Mononuclear cell (primary cell): ENCODE results near the gene KISS1R. TPM values are rescaled to one million over a fixed set of nuclear protein-coding genes. Genes with fewer than 3 reads are reported as not detected.
"Not testable (repeated sequence)": the region's sequence is repeated elsewhere in the genome, so short reads cannot be mapped to it uniquely, and the experiment has no call there.

ENCODE experiments used
- H3K27me3 ChIP-seq: 2 replicates; pipeline ENCODE4 v1.6.0; 2011; ENCODE audit warnings: low read length, control low read depth; ENCODE audit not compliant: insufficient read depth
- H3K4me1 ChIP-seq: 2 replicates; pipeline ENCODE4 v1.5.1; 2011; ENCODE audit warnings: mild to moderate bottlenecking, low read length, control low read depth; ENCODE audit not compliant: insufficient read depth
- H3K4me3 ChIP-seq: 2 replicates; pipeline ENCODE4 v1.5.1; 2011; ENCODE audit warnings: mild to moderate bottlenecking, low read length, moderate library complexity
- H3K9me3 ChIP-seq: 2 replicates; pipeline ENCODE4 v1.5.1; 2011; ENCODE audit warnings: low read depth, mild to moderate bottlenecking, control low read depth, low read length
- total RNA-seq: library from RNA; depleted of rRNA; stranded (reverse); fragments of >200 nt; gene quantifications from one replicate; pipeline ENCODE4 v1.2.3, GENCODE V29; 2012

The KISS1R gene
- total RNA-seq, 1 donor = 0.10 TPM

GRCh38 chr19:955803-956765 lies 39.0 kb downstream of the KISS1R start:
- peaks cover 18% of the 10 kb centered on the region for H3K4me1 ChIP-seq
- no peak overlapping the region for H3K4me3 ChIP-seq
- H3K27me3 ChIP-seq = no peaks in the 10 kb centered on the region
- H3K9me3 ChIP-seq = no peaks in the 10 kb centered on the region

DNA sequence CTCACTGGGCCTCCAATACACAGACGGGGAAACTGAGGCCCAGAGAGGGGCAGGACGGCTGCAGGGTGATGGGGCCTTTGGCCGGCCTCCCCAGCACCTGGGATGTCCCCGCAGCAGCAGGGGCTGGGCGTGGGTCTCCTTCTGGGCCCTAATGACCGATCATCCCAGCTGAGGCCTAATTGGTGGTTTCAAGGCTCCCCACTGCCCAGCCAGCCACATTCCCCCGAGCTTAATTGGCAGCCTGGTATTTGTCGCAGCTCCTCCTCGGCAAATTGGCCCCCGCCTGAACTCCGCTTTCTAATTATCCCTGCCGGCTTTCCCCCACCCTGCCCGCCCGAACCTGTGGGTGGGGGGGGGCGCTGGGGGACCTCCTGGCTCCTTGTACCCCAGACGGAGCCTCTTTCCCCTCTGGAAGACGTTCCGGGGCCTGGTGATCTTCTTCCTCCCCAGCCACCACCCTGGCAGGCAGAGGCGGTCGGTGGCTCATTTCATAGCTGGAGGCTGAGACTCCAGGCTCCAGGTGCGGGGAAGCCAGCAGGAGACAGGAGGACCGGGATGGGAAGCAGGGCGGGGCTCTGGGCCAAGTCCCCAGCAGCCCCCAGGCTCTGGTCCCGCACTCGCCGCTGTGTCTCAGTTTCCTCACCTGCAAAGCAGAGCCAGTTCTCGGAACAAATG lies 39.8 kb downstream of the KISS1R start:
- peaks cover 18% of the 10 kb centered on the region for H3K4me1 ChIP-seq
- H3K4me3 ChIP-seq = no peak overlapping the region
- no peaks in the 10 kb centered on the region for H3K9me3 ChIP-seq
- no peaks in the 10 kb centered on the region for H3K27me3 ChIP-seq

DNA sequence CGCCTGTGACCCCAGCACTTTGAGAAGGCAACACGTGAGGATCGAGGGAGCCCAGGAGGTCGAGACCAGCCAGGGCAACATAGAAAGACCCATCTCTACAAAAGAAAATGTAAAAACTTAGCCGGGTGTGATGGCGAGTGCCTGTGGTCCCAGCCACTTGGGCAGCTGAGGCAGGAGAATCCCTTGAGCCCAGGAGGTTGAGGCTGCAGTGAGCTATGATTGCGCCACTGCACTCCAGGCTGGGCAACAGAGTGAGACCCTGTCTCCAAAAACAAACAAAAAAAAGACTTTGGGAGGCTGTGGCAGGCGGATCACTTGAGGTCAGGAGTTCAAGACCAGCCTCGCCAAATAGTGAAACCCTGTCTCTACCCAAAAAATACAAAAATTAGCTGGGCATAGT lies 40.4 kb downstream of the KISS1R start:
- H3K9me3 ChIP-seq, H3K4me3 ChIP-seq, H3K27me3 ChIP-seq: not testable (repeated sequence)
- peaks cover 13% of the 10 kb centered on the region for H3K4me1 ChIP-seq

DNA sequence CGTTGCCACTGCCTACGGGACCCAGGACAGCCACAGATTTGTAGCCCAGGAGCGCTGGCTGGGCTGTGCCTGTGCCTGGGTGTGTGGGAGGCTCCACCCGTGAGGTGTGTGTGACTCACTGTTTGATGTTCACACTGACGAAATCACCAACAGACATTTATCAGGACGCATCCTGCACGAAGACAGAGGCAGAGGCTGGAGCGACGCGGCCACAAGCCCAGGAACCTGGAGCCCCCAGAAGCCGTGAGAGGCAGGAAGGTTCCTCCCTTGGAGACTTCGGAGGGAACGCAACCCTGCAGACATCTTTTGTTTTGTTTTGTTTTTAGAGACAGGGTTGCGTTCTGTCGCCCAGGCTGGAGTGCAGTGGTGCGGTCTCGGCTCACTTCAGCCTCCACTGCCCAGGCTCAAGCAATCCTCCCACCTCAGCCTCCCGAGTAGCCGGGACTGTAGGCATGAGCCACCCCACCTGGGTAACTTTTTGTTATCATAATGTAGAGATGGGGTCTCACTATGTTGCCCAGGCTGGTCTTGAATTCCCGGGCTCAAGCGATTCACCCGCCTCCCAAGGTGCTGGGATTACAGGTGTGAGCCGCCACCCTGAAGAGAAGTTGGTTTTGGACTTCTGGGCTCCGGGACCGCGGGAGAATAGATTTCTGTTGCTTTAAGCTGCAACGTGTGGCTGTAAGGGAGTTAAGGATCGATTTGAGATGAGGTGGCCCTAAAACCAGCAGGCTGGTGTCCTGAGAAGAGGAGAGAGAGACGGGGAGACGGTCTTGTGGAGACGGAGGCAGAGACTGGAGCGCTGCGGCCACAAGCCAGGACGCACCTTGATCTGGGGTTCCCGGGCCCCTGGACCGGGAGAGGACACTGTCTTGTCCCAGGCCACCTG lies 42.1 kb downstream of the KISS1R start:
- Histone ChIP-seq H3K27me3 (no peaks in the 10 kb centered on the region), H3K4me3 (no peak overlapping the region), H3K9me3 (no peaks in the 10 kb centered on the region), H3K4me1 (no peaks in the 10 kb centered on the region)

DNA sequence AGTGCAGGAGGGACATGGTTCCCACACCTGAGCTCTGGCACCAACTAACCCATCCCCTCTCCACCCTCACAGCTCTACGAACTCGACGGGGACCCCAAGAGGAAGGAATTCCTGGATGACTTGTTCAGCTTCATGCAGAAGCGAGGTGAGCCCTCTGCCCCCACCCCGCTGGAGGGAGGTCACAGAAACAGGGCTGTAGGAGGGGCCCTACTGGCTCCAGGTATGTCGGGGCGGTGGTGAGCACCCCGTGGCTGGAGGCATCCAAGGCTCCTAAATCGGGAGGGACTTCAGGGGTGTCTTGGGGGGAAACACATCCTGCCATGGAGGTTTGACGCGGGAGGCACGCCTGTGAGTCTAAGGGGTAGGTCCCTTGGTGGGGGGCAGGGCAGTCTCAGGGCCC lies 42.9 kb downstream of the KISS1R start:
- no peak overlapping the region for H3K4me3 ChIP-seq
- no peaks in the 10 kb centered on the region for H3K4me1 ChIP-seq
- H3K9me3 ChIP-seq = no peaks in the 10 kb centered on the region
- H3K27me3 ChIP-seq = no peaks in the 10 kb centered on the region

- no peak overlapping the region for H3K4me3 ChIP-seq
- H3K4me1 ChIP-seq = no peaks in the 10 kb centered on the region
- no peaks in the 10 kb centered on the region for H3K9me3 ChIP-seq
- H3K27me3 ChIP-seq = no peaks in the 10 kb centered on the region
These were observed 43.4 kb downstream of the KISS1R start for GRCh38 chr19:960601-960938.

DNA sequence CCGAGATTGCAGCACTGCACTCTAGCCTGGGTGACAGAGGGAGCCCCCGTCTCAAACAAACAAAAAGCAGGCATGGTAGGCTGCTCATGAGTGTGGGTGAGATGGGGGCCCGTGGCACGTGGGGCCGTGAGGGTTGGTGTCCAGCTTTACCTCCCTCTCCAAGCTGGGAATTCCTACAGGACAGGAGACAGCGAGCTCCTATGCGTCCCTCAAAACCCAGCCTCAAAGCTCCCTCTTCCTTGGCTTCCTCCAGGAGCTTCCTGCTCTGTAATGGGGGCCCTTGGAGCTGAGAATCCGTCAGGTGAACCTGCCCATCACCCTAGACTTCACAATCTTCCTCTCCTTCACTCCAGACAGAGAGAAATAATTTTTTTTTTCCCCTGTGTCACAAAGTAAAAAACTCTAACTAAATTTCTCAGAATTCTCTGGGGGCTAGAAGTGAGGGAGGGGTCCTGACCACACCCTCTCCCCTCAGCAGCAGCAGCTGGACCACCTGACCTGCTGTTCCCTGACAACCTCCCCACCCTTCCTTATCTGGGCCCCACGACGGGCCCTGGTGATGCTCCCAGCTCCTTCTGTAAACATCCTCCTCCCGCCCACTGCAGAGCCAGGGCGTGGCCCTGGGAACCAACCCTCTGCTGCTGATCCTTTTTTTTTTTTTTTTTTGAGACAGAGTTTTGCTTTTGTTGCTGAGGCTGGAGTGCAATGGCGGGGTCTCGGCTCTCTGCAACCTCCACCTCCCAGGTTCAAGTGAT lies 44.9 kb downstream of the KISS1R start:
- Histone ChIP-seq H3K4me1 (no peaks in the 10 kb centered on the region), H3K4me3 (no peak overlapping the region), H3K27me3 (no peaks in the 10 kb centered on the region), H3K9me3 (no peaks in the 10 kb centered on the region)

GRCh38 chr19:962683-963400 lies 45.7 kb downstream of the KISS1R start:
- Histone ChIP-seq H3K27me3 (no peaks in the 10 kb centered on the region), H3K4me1 (no peaks in the 10 kb centered on the region)

GRCh38 chr19:963486-963951 lies 46.4 kb downstream of the KISS1R start:
- Histone ChIP-seq H3K27me3 (no peaks in the 10 kb centered on the region), H3K9me3 (no peaks in the 10 kb centered on the region), H3K4me3 (no peak overlapping the region), H3K4me1 (no peaks in the 10 kb centered on the region)

More at GRCh38 chr19:962683-963400, 45.7 kb downstream of the KISS1R start:
- no peaks in the 10 kb centered on the region for H3K9me3 ChIP-seq
- no peak overlapping the region for H3K4me3 ChIP-seq

- Histone ChIP-seq H3K4me3 (no peak overlapping the region), H3K27me3 (no peaks in the 10 kb centered on the region), H3K9me3 (no peaks in the 10 kb centered on the region), H3K4me1 (no peaks in the 10 kb centered on the region)
These were observed 47.0 kb downstream of the KISS1R start for GRCh38 chr19:964116-964520.

DNA sequence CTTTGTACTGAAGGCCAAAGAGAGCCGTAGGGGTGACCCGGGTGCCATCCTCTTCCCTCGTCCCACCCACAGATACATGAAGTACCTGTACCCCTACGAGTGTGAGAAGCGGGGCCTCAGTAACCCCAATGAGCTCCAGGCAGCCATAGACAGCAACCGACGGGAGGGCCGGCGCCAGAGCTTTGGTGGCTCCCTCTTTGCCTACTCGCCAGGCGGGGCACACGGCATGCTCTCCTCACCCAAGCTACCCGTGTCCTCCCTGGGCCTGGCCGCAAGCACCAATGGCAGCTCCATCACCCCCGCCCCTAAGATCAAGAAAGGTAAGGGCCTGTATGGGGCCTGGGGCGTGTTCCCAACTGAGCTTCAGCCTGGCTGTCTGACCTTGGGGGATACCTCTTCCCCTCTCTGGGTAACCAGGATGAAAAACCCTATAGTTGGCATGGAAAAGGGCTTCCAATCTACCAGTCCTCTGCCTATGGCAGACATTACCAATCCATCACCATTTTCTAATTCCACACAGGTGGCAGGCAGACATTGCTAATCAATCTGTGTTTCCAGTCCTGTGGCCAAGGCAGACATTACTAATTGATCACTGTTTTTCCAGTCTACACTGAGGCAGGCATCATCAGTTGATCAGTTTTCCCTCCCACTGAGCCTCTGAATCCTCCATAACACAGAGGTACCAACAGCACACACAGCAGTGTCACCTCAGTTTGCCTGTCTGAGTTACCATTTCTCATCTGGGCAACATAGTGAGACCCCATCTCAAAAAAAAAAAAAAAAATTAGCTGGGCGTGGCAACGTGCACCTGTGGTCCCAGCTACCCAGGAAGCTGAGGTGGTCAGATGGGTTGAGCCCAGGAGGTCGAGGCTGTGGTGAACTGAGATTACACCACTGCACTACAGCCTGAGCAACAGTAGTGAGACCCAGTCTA lies 47.9 kb downstream of the KISS1R start:
- no peaks in the 10 kb centered on the region for H3K9me3 ChIP-seq
- no peak overlapping the region for H3K4me3 ChIP-seq
- H3K4me1 ChIP-seq = no peaks in the 10 kb centered on the region

GRCh38 chr19:966485-967088 lies 49.5 kb downstream of the KISS1R start:
- Histone ChIP-seq H3K4me1 (no peaks in the 10 kb centered on the region), H3K9me3 (no peaks in the 10 kb centered on the region), H3K27me3 (no peaks in the 10 kb centered on the region), H3K4me3 (no peak overlapping the region)

More for the DNA sequence above, 47.9 kb downstream of the KISS1R start:
- H3K27me3 ChIP-seq = no peaks in the 10 kb centered on the region
